UCSD-AML1 (cell line): ENCODE data around the gene TREX2.

Source experiments
- DNase-seq: peaks from one replicate; lab custom pipeline; 2025; ENCODE audit not compliant: unreplicated experiment; lab: John Stamatoyannopoulos, UW

TREX2 gene

GRCh38 chrX:153476666-153477363, 31.0 kb upstream of the TREX2 start:
- DNase-seq = no peak

GRCh38 chrX:153475751-153476281, 30.0 kb upstream of the TREX2 start:
- DNase-seq = no peak

- DNase-seq = no peak
Observed at GRCh38 chrX:153475271-153475670, 29.4 kb upstream of the TREX2 start.

GRCh38 chrX:153474718-153475117, 28.9 kb upstream of the TREX2 start:
- no peak for DNase-seq

DNA sequence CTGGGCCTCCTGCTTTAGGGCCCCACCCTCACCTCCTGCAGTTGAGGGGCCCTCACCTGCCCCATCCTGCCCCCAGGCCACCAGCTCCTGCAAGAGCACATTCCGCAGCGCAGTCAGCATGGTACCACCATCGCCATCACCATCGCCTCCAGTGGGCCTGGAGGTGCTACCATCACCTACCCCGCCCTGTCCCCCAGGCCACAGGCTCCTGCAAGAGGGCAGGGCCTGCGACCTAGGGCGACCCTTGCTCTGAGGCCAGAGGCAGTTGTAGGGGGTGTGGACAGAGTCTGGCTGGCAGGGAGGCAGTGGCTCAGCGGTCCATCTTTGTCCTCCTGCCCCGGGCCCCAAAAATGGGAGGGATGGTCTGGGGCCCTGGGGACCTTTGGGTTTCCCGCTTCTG, 28.4 kb upstream of the TREX2 start:
- DNase-seq = no peak

- no peak for DNase-seq
Observed at GRCh38 chrX:153473126-153473525, 27.3 kb upstream of the TREX2 start.

DNA sequence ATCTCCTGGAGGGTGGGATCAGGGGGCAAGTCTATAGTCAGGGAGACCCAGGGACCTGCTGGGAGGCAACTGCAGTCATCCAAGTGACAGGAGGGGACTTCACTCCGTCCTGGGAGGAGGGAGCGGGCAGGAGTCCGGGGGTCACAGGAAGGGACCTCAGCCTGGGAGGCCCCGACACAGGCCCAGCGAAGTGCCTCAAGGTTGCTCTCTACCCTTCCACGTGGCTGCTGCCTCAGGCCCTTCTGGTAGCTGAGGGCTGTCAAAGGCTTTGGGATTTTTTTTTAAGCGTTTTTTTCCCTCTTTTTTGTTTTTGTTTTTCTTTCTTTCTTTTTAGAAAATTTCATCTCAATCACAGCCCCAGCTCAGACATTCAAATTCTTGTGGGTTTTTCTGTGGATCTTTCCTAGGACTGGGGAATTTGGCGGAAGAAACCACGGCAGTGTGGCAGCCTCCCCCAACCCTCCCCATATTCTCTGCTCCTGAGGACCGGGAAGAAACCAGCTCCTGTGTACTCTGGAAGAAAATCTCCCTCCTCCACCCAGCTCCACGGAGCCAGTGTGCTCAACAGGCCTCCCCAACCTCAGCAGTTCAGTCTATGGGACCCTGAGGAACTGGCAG, 25.9 kb upstream of the TREX2 start:
- DNase-seq = no peak

DNA sequence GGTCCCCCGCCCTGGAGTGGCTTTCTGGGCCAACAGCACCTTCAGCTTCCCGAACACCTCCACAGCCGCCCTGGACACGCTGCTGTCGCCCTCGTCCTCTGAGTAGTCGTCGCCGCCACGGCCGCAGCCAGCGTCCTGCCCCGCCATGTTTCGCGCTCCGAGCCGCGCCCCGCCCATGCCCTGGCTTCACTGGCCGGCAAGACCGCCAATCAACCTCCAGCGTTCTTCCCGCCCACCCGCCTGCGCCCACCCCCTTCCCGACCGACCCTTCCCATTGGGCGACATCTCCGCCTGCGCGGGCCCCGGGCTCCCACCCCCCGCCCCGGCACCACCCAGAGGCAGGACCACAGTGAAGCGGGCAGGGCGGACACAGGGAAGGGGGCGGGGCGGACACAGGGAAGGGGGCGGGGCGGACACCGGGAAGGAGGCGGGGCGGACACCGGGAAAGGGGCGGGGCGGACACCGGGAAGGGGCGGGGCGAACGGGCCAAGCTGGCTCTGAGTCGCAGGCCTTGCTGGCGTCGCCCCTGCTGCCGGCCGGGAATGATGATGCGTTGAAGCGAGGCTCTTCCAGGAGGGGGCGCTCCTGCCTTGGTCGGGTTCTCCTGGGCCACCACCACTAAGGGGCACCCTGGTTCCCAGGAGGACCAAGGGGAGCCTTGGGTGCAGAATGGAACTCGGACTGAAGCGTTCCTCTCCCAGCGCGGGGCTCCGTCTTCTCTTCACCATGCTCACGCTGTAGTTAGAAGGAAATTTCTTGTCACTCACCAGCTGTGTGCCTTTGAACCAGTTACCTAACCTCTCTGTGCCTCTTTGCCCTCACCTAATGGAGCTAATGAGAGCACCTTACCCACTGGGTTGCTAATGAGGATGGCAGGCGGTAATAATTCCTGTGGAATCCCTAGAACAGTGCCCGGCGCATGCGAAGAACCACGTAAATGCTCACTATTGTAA, 24.8 kb upstream of the TREX2 start, which contains the start of gene HAUS7:
TSS of gene HAUS7 (minus strand) at position 166 of the 953 bp plus-strand sequence. CDS start at position 147, 19 bp downstream.
- peak; percentile 94 for DNase-seq

GRCh38 chrX:153469811-153470410, 24.1 kb upstream of the TREX2 start:
- DNase-seq = peak; percentile 41

DNA sequence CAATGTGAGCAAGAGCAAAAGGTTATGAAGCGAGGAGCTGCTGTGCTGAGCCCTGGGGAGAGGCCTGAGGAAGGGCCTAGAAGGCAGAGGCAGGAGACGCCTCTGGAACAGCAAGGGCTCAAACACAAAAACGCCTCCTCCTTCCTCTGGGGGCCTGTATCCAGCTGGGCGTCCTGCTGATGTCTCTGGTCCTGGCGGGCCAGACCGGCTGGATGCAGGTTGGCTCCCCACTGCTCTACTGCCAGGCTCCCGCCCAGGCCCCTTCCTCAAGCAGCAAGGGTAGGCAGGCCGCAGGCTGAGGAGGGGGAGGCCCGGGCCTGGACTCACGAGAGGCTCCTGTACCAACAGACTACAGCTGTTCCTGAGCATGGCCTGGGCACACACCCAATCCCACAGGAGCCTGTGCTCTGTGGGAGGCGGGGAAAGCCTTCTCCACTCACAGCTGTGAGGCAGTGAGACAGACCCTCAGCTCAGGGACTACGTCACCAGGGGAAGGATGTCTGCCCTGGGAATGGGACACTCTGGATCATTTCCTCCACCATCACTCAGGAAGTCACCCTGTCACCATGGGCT, 22.2 kb upstream of the TREX2 start:
- DNase-seq = no peak

- no peak for DNase-seq
Observed at GRCh38 chrX:153465691-153466380, 20.0 kb upstream of the TREX2 start.

GRCh38 chrX:153464116-153464515, 18.3 kb upstream of the TREX2 start:
- no peak for DNase-seq

- DNase-seq = no peak
Observed at GRCh38 chrX:153463556-153463955, 17.7 kb upstream of the TREX2 start.

- no peak for DNase-seq
Observed at GRCh38 chrX:153463031-153463430, 17.2 kb upstream of the TREX2 start.

DNA sequence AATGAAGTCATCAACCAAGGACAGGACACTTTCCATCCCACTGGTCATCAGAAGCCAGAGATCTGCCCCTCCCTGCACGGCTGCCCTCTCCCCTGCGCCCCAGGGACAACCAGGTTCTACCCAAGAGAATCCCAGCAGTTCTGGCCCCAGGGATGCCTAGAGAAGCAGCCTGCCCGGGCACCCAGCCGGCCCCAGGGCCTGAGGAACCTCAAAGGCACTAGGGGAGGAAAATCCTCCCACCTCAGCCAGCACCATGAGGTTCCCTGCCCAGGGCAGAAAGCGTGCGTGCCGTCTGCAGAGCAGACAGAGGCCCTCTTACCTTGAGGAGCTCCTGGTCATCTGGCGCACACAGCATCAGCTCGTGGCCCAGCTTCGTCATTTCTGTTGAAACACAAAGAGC, 16.4 kb upstream of the TREX2 start:
- no peak for DNase-seq

DNA sequence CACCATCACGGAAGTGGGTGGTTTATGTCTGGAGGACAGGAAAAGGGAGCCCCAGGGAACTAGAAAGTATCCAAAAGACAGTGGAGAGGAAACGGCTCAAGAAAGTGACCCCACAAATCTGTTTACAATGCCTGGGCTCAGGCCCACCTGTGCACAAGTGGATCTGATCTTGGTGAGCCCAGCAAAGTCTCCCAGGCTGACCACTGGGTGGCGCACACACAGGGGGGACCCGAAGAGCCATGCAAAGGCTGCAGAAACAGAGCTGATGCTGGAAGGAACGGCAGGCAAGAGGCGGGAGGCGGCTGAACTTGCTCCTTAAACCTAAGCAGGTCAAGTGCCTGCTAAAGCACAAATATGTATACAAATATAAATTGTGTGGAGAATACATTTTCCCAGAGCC, 15.0 kb upstream of the TREX2 start:
- DNase-seq = peak; percentile 44

DNA sequence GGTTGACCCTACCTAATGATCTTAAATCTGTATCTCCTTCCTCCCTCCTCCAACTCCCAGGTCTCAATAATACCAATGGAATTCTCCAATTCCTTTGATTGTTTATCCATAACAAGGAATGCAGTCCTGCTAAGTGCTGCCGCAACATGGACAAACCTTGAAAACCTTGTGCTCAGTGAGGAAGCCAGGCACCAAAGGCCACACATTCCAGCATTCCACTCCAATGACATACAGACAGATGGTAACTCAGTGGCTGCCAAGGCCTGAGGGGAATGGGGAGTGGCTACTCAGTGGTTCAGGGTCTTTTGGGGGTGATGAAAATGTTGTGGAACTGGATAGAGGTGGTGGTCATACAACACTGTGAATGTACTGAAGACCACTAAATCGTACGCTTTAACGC, 14.1 kb upstream of the TREX2 start:
- no peak for DNase-seq

DNA sequence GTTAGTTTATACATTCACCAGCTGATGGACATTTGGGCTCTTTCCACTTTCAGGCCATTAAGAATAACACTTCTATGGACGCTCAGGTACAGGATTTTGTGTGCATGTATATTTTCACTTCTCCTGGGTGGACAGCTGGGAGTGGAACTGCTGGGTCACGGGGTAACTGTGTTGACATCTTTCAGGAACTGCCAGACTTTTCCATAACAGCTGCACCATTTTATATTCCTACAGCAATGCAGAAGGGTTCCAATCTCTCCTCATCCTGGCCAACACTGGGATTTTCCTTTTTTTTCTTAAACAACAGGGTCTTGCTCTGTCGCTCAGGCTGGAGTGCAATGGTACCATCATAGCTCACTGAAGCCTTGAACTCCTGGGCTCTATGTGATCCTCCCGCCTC, 12.6 kb upstream of the TREX2 start:
- no peak for DNase-seq

- no peak for DNase-seq
Observed at GRCh38 chrX:153457827-153458466, 12.1 kb upstream of the TREX2 start.
